H1 (cell line): ENCODE results near the gene CCL17.
"Not testable (repeated sequence)": the region's sequence is repeated elsewhere in the genome, so short reads cannot be mapped to it uniquely, and the experiment has no call there.

Experiments used
- CEBPB ChIP-seq: IDR thresholded peaks from 2 replicates; pipeline ENCODE4 v1.6.1; 2012; ENCODE audit warnings: low read depth, low read length
- EP300 ChIP-seq, 2 experiments: IDR thresholded peaks; 1 replicate in 1 of 2; 2 replicates in 1 of 2; pipeline ENCODE4 v1.6.1; 2011 to 2012; ENCODE audit warnings: low read depth in 2 of 2, low read length in 2 of 2, mild to moderate bottlenecking in 2 of 2, borderline replicate concordance in 1 of 2, inconsistent platforms in 1 of 2, moderate library complexity in 1 of 2
- EZH2 ChIP-seq: fragments of 200-600 bp; sonication (generic); IDR thresholded peaks from 2 replicates; pipeline ENCODE4 v1.7.1; 2012; ENCODE audit warnings: low read depth, mild to moderate bottlenecking, moderate library complexity, low read length, inconsistent platforms; ENCODE audit not compliant: severe bottlenecking
- GABPA ChIP-seq: IDR thresholded peaks from 2 replicates; pipeline ENCODE4 v1.6.1; 2011; ENCODE audit warnings: mild to moderate bottlenecking, low read length, moderate library complexity, borderline replicate concordance; ENCODE audit not compliant: insufficient read depth
- KDM5A ChIP-seq: fragments of 200-600 bp; IDR thresholded peaks from 2 replicates; pipeline ENCODE4 v1.7.1; 2012; ENCODE audit warnings: mild to moderate bottlenecking, low read length, inconsistent platforms, mixed read lengths
- POLR2A ChIP-seq, 2 experiments: IDR thresholded peaks; 1 replicate in 1 of 2; 2 replicates in 1 of 2; pipeline ENCODE4 v1.6.1; 2011; ENCODE audit warnings: low read depth in 2 of 2, low read length in 2 of 2, mild to moderate bottlenecking in 2 of 2; ENCODE audit errors: control extremely low read depth in 1 of 2
- POLR2AphosphoS5 ChIP-seq: IDR thresholded peaks from 2 replicates; pipeline ENCODE4 v1.6.1; 2011; ENCODE audit warnings: low read depth, low read length
- TF ChIP-seq, protein P1 (sequence below), 3 experiments: IDR thresholded peaks; 1 replicate in 2 of 3; 2 replicates in 1 of 3; pipeline versions ENCODE4 v1.5.1 to v1.6.1; 2011; ENCODE audit warnings: low read length in 3 of 3, mild to moderate bottlenecking in 3 of 3, inconsistent platforms in 2 of 3, low read depth in 1 of 3, moderate library complexity in 1 of 3; ENCODE audit not compliant: insufficient read depth in 1 of 3; ENCODE audit errors: control extremely low read depth in 1 of 3
- TF ChIP-seq, protein P2 (sequence below): IDR thresholded peaks from 2 replicates; pipeline ENCODE4 v1.6.1; 2012; ENCODE audit warnings: low read length, inconsistent platforms

DNA sequence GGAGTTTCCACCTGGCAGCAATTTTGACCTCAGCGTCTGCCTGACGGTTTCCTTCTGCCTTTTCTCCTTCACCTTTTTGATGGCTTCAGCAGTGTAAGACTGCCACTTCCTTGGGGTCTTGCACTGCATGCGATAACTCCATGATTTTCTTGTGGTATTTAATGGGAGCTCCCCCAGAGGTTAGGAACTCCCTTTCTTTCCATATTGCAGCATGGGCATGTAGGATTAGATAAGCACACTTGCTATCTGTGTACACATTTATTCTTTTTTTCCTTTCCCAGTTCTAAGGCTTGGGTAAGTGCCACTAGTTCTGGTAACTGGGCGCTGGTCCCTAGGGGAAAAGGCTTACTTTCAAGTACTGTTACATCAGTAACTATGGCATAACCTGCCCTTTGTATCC is 7.1 kb upstream of the CCL17 start:
- TF ChIP-seq POLR2A (IDR thresholded peaks at IDR 0.05; ENCODE audit: control extremely low read depth in 1 of 2, low read depth in 2 of 2, low read length in 2 of 2); CEBPB; EZH2; POLR2AphosphoS5; KDM5A; GABPA; EP300 (IDR thresholded peaks at IDR 0.05; ENCODE audit: borderline replicate concordance in 1 of 2, low read depth in 2 of 2, low read length in 2 of 2): not testable (repeated sequence)
- TF ChIP-seq, protein P1, sequence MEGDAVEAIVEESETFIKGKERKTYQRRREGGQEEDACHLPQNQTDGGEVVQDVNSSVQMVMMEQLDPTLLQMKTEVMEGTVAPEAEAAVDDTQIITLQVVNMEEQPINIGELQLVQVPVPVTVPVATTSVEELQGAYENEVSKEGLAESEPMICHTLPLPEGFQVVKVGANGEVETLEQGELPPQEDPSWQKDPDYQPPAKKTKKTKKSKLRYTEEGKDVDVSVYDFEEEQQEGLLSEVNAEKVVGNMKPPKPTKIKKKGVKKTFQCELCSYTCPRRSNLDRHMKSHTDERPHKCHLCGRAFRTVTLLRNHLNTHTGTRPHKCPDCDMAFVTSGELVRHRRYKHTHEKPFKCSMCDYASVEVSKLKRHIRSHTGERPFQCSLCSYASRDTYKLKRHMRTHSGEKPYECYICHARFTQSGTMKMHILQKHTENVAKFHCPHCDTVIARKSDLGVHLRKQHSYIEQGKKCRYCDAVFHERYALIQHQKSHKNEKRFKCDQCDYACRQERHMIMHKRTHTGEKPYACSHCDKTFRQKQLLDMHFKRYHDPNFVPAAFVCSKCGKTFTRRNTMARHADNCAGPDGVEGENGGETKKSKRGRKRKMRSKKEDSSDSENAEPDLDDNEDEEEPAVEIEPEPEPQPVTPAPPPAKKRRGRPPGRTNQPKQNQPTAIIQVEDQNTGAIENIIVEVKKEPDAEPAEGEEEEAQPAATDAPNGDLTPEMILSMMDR (IDR thresholded peaks at IDR 0.05; ENCODE audit: control extremely low read depth in 1 of 3, insufficient read depth in 1 of 3, low read depth in 1 of 3, low read length in 3 of 3): not testable (repeated sequence)
- TF ChIP-seq, protein P2, sequence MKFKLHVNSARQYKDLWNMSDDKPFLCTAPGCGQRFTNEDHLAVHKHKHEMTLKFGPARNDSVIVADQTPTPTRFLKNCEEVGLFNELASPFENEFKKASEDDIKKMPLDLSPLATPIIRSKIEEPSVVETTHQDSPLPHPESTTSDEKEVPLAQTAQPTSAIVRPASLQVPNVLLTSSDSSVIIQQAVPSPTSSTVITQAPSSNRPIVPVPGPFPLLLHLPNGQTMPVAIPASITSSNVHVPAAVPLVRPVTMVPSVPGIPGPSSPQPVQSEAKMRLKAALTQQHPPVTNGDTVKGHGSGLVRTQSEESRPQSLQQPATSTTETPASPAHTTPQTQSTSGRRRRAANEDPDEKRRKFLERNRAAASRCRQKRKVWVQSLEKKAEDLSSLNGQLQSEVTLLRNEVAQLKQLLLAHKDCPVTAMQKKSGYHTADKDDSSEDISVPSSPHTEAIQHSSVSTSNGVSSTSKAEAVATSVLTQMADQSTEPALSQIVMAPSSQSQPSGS: not testable (repeated sequence)
